WTC11 (cell line): ENCODE results near the gene CRK.

Source experiments
- CBFB ChIP-seq: sonication (generic); formaldehyde crosslinking; IDR thresholded peaks from 2 replicates; pipeline ENCODE4 v1.8.1; 2022; ENCODE audit warnings: mild to moderate bottlenecking, low read depth, missing genetic modification reagents
- CREB1 ChIP-seq: sonication (generic); formaldehyde crosslinking; IDR thresholded peaks from 2 replicates; pipeline ENCODE4 v1.8.0; 2023; ENCODE audit warnings: mild to moderate bottlenecking, missing genetic modification reagents
- JUN ChIP-seq: sonication (generic); formaldehyde crosslinking; IDR thresholded peaks from 2 replicates; pipeline ENCODE4 v1.8.0; 2023; ENCODE audit warnings: mild to moderate bottlenecking, missing genetic modification reagents
- NR3C1 ChIP-seq: sonication (generic); formaldehyde crosslinking; conservative IDR thresholded peaks from 2 replicates; pipeline ENCODE4 v1.8.1; 2023; ENCODE audit warnings: low read depth, mild to moderate bottlenecking, missing genetic modification reagents
- RELA ChIP-seq: sonication (generic); formaldehyde crosslinking; IDR thresholded peaks from 2 replicates; pipeline ENCODE4 v1.8.1; 2022; ENCODE audit warnings: missing genetic modification reagents, mild to moderate bottlenecking, borderline replicate concordance
- ZNF138 ChIP-seq: sonication (generic); formaldehyde crosslinking; conservative IDR thresholded peaks from 2 replicates; pipeline ENCODE4 v1.8.1; 2022; ENCODE audit warnings: mild to moderate bottlenecking, moderate library complexity, missing genetic modification reagents
- ZNF263 ChIP-seq: sonication (generic); formaldehyde crosslinking; IDR thresholded peaks from 2 replicates; pipeline ENCODE4 v1.8.1; 2022; ENCODE audit warnings: low read depth, mild to moderate bottlenecking, moderate library complexity, missing genetic modification reagents
- TF ChIP-seq, protein P1 (sequence below): fragments of 200-600 bp; IDR thresholded peaks from 2 replicates; pipeline ENCODE4 v1.8.0; 2022; ENCODE audit warnings: antibody characterized with exemption
- TF ChIP-seq, protein P2 (sequence below): sonication (generic); formaldehyde crosslinking; IDR thresholded peaks from 2 replicates; pipeline ENCODE4 v1.8.0; 2023; ENCODE audit warnings: mild to moderate bottlenecking, missing genetic modification reagents
- TF ChIP-seq, protein P3 (sequence below): sonication (generic); formaldehyde crosslinking; IDR thresholded peaks from 2 replicates; pipeline ENCODE4 v1.8.1; 2023; ENCODE audit warnings: mild to moderate bottlenecking, missing genetic modification reagents, moderate library complexity
- TF ChIP-seq, protein P4 (sequence below): sonication (generic); formaldehyde crosslinking; IDR thresholded peaks from 2 replicates; pipeline ENCODE4 v1.8.1; 2023; ENCODE audit warnings: mild to moderate bottlenecking, missing genetic modification reagents
- TF ChIP-seq, protein P5 (sequence below): fragments of 250-450 bp; sonication (Bioruptor Pico); IDR thresholded peaks from 2 replicates; pipeline ENCODE4 v1.8.0; 2021; ENCODE audit warnings: mild to moderate bottlenecking
- TF ChIP-seq, protein P6 (sequence below): sonication (generic); formaldehyde crosslinking; IDR thresholded peaks from 2 replicates; pipeline ENCODE4 v1.8.1; 2022; ENCODE audit warnings: low read depth, missing genetic modification reagents, borderline replicate concordance
- TF ChIP-seq, protein P7 (sequence below): sonication (generic); formaldehyde crosslinking; IDR thresholded peaks from 2 replicates; pipeline ENCODE4 v1.8.0; 2023; ENCODE audit warnings: missing genetic modification reagents, mild to moderate bottlenecking, borderline replicate concordance

DNA sequence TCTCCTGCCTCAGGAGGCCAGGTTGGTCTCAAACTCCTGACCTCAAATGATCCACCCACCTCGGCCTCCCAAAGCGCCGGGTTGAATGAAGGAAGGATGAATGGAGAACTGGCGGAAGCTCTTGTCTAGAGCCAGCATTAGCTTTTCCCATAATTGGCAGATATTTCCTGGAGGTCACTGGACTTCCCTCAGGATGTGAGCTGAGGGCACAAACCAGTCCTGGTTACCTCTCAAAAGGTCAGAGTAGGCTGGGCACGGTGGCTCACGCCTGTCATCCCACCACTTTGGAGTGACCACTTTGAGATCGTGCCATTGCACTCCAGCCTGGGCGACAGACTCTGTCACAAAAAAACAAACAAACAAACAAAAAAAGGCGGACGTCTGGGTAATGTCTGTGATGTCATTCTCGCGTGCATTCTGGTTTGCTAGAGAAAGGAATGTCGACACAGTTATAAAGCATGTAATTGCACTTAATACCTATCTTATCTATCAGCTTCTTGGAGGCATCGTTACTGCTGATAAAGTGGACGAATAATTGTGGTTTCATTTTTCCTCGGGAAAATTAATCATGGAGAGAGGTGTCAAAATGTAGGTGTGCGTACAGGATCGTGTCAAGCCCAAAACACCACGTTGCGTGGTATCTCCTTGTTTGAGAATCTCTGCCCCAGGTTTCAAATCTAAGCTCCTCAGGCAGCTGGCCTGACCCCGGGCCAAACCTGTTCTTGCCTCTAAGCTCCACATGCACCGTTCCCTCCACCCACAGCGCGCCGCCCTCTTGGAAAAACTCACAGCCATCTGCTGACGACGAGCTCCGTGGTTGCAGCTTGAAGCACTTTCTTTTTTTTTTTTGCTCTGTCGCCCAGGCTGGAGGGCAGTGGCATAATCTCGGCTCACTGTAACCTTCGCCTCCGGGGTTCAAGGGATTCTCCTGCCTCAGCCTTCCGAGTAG lies 6.4 kb upstream of the CRK start:
- TF ChIP-seq NR3C1 (CRISPR knock-in tag): no peak
- TF ChIP-seq CREB1 (CRISPR knock-in tag): no peak
- no peak for TF ChIP-seq RELA (CRISPR knock-in tag)
- TF ChIP-seq, protein P1, sequence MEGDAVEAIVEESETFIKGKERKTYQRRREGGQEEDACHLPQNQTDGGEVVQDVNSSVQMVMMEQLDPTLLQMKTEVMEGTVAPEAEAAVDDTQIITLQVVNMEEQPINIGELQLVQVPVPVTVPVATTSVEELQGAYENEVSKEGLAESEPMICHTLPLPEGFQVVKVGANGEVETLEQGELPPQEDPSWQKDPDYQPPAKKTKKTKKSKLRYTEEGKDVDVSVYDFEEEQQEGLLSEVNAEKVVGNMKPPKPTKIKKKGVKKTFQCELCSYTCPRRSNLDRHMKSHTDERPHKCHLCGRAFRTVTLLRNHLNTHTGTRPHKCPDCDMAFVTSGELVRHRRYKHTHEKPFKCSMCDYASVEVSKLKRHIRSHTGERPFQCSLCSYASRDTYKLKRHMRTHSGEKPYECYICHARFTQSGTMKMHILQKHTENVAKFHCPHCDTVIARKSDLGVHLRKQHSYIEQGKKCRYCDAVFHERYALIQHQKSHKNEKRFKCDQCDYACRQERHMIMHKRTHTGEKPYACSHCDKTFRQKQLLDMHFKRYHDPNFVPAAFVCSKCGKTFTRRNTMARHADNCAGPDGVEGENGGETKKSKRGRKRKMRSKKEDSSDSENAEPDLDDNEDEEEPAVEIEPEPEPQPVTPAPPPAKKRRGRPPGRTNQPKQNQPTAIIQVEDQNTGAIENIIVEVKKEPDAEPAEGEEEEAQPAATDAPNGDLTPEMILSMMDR: no peak
- TF ChIP-seq JUN: no peak
- no peak for TF ChIP-seq ZNF263 (CRISPR knock-in tag)
- TF ChIP-seq, protein P2, sequence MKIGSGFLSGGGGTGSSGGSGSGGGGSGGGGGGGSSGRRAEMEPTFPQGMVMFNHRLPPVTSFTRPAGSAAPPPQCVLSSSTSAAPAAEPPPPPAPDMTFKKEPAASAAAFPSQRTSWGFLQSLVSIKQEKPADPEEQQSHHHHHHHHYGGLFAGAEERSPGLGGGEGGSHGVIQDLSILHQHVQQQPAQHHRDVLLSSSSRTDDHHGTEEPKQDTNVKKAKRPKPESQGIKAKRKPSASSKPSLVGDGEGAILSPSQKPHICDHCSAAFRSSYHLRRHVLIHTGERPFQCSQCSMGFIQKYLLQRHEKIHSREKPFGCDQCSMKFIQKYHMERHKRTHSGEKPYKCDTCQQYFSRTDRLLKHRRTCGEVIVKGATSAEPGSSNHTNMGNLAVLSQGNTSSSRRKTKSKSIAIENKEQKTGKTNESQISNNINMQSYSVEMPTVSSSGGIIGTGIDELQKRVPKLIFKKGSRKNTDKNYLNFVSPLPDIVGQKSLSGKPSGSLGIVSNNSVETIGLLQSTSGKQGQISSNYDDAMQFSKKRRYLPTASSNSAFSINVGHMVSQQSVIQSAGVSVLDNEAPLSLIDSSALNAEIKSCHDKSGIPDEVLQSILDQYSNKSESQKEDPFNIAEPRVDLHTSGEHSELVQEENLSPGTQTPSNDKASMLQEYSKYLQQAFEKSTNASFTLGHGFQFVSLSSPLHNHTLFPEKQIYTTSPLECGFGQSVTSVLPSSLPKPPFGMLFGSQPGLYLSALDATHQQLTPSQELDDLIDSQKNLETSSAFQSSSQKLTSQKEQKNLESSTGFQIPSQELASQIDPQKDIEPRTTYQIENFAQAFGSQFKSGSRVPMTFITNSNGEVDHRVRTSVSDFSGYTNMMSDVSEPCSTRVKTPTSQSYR (CRISPR knock-in tag): no peak
- TF ChIP-seq, protein P3, sequence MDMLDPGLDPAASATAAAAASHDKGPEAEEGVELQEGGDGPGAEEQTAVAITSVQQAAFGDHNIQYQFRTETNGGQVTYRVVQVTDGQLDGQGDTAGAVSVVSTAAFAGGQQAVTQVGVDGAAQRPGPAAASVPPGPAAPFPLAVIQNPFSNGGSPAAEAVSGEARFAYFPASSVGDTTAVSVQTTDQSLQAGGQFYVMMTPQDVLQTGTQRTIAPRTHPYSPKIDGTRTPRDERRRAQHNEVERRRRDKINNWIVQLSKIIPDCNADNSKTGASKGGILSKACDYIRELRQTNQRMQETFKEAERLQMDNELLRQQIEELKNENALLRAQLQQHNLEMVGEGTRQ (CRISPR knock-in tag): no peak
- TF ChIP-seq, protein P4, sequence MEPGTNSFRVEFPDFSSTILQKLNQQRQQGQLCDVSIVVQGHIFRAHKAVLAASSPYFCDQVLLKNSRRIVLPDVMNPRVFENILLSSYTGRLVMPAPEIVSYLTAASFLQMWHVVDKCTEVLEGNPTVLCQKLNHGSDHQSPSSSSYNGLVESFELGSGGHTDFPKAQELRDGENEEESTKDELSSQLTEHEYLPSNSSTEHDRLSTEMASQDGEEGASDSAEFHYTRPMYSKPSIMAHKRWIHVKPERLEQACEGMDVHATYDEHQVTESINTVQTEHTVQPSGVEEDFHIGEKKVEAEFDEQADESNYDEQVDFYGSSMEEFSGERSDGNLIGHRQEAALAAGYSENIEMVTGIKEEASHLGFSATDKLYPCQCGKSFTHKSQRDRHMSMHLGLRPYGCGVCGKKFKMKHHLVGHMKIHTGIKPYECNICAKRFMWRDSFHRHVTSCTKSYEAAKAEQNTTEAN (CRISPR knock-in tag): no peak
- TF ChIP-seq CBFB: no peak
- TF ChIP-seq, protein P5, sequence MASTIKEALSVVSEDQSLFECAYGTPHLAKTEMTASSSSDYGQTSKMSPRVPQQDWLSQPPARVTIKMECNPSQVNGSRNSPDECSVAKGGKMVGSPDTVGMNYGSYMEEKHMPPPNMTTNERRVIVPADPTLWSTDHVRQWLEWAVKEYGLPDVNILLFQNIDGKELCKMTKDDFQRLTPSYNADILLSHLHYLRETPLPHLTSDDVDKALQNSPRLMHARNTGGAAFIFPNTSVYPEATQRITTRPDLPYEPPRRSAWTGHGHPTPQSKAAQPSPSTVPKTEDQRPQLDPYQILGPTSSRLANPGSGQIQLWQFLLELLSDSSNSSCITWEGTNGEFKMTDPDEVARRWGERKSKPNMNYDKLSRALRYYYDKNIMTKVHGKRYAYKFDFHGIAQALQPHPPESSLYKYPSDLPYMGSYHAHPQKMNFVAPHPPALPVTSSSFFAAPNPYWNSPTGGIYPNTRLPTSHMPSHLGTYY (CRISPR knock-in tag): no peak
- TF ChIP-seq, protein P6, sequence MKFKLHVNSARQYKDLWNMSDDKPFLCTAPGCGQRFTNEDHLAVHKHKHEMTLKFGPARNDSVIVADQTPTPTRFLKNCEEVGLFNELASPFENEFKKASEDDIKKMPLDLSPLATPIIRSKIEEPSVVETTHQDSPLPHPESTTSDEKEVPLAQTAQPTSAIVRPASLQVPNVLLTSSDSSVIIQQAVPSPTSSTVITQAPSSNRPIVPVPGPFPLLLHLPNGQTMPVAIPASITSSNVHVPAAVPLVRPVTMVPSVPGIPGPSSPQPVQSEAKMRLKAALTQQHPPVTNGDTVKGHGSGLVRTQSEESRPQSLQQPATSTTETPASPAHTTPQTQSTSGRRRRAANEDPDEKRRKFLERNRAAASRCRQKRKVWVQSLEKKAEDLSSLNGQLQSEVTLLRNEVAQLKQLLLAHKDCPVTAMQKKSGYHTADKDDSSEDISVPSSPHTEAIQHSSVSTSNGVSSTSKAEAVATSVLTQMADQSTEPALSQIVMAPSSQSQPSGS (CRISPR knock-in tag): no peak
- no peak for TF ChIP-seq ZNF138 (CRISPR knock-in tag)
- TF ChIP-seq, protein P7, sequence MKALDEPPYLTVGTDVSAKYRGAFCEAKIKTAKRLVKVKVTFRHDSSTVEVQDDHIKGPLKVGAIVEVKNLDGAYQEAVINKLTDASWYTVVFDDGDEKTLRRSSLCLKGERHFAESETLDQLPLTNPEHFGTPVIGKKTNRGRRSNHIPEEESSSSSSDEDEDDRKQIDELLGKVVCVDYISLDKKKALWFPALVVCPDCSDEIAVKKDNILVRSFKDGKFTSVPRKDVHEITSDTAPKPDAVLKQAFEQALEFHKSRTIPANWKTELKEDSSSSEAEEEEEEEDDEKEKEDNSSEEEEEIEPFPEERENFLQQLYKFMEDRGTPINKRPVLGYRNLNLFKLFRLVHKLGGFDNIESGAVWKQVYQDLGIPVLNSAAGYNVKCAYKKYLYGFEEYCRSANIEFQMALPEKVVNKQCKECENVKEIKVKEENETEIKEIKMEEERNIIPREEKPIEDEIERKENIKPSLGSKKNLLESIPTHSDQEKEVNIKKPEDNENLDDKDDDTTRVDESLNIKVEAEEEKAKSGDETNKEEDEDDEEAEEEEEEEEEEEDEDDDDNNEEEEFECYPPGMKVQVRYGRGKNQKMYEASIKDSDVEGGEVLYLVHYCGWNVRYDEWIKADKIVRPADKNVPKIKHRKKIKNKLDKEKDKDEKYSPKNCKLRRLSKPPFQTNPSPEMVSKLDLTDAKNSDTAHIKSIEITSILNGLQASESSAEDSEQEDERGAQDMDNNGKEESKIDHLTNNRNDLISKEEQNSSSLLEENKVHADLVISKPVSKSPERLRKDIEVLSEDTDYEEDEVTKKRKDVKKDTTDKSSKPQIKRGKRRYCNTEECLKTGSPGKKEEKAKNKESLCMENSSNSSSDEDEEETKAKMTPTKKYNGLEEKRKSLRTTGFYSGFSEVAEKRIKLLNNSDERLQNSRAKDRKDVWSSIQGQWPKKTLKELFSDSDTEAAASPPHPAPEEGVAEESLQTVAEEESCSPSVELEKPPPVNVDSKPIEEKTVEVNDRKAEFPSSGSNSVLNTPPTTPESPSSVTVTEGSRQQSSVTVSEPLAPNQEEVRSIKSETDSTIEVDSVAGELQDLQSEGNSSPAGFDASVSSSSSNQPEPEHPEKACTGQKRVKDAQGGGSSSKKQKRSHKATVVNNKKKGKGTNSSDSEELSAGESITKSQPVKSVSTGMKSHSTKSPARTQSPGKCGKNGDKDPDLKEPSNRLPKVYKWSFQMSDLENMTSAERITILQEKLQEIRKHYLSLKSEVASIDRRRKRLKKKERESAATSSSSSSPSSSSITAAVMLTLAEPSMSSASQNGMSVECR (CRISPR knock-in tag): no peak
